ENCODE data around the gene RBM17. TPM values are rescaled to one million over a fixed set of nuclear protein-coding genes. Genes with fewer than 3 reads are reported as not detected.

Gene RBM17
- total and polyA plus RNA-seq, 5 experiments from 2014 or later = 57.4 to 130 (median 84.9) TPM

Small RNA genes lying within 50 kb of the gene (microRNA-seq; reads per million reads assigned to microRNA genes)
- gene MIR3155A (ENCODE audit: borderline microRNAs expressed) = not detected
- not detected for gene MIR3155B (ENCODE audit: borderline microRNAs expressed)

Other genes starting within 250 kb of the RBM17 start
- 1 to 10 TPM; 8.4 to 9.2 TPM for gene ANKRD16, start 199.1 kb upstream of the RBM17 start, total RNA-seq
- gene ANKRD16, start 199.1 kb upstream of the RBM17 start, polyA plus RNA-seq = 1 to 10 TPM; 3.0 to 5.9 (median 5.8) TPM
- 10 to 100 TPM; 89.1 to 94.1 TPM for gene FBH1, start 198.8 kb upstream of the RBM17 start, total RNA-seq
- 10 to 100 TPM; 48.4 to 76.5 (median 50.5) TPM for gene FBH1, start 198.8 kb upstream of the RBM17 start, polyA plus RNA-seq
- gene IL15RA, start 111.5 kb upstream of the RBM17 start, total RNA-seq = 1 to 10 TPM; 3.6 to 5.4 TPM
- 1 to 10 TPM; 3.6 to 4.7 (median 3.8) TPM for gene IL15RA, start 111.5 kb upstream of the RBM17 start, polyA plus RNA-seq
- gene IL2RA, start 26.7 kb upstream of the RBM17 start, total RNA-seq = 1 to 10 TPM; 1.0 to 1.4 TPM
- under 1 TPM; 0.07 to 0.25 (median 0.16) TPM for gene IL2RA, start 26.7 kb upstream of the RBM17 start, polyA plus RNA-seq
- gene PFKFB3, start 113.9 kb downstream of the RBM17 start, total RNA-seq = 10 to 100 TPM; 75.0 to 79.4 TPM
- gene PFKFB3, start 113.9 kb downstream of the RBM17 start, polyA plus RNA-seq = 1 to 10 TPM; 1.6 to 7.1 (median 4.8) TPM